Measurements from ENCODE around the gene IL17D. TPM values are rescaled to one million over a fixed set of nuclear protein-coding genes. Genes with fewer than 3 reads are reported as not detected.

IL17D gene
- total RNA-seq, 1 experiment from 2014 or later = 3.9 TPM

Other genes starting within 250 kb of the IL17D start
- 10.2 and 11.1 TPM in 2 replicates for gene CRYL1, start 177.8 kb upstream of the IL17D start, total RNA-seq (2014; rRNA removed; shearing (Covaris generic))
- 7.4 and 9.6 TPM in 2 replicates for gene IFT88, start 136.5 kb upstream of the IL17D start, total RNA-seq (2014; rRNA removed; shearing (Covaris generic))
- 8.8 and 9.1 TPM in 2 replicates for gene EEF1AKMT1, start 70.3 kb downstream of the IL17D start, total RNA-seq (2014; rRNA removed; shearing (Covaris generic))
- 38.6 and 57.4 TPM in 2 replicates for gene XPO4, start 199.0 kb downstream of the IL17D start, total RNA-seq (2014; rRNA removed; shearing (Covaris generic))

Data from HT-29 (cell line).